Ovary (tissue), 9 donors: ENCODE results near the gene MTSS2. TPM values are rescaled to one million over a fixed set of nuclear protein-coding genes. Genes with fewer than 3 reads are reported as not detected.
A peak's percentile ranks its signal among the peaks of the same experiment; 100 is the strongest.

Experiments
- DNase-seq, 5 donors: peaks; one replicate each; pipeline ENCODE4 v3.0.0-alpha.2; 2019 to 2020
- H3K27ac ChIP-seq, 2 donors: fragments of 200-600 bp; one replicate each; pipeline versions ENCODE4 v1.5.1 to v1.8.0; 2019 to 2022
- H3K27me3 ChIP-seq: fragments of 200-600 bp; one replicate; pipeline ENCODE4 v1.8.0; 2022
- H3K36me3 ChIP-seq: fragments of 200-600 bp; sonication (generic); one replicate; pipeline ENCODE4 v1.5.1; 2019
- H3K4me1 ChIP-seq: one replicate; pipeline ENCODE4 v1.8.1; 2013; ENCODE audit warnings: mild to moderate bottlenecking, moderate library complexity; ENCODE audit not compliant: insufficient read depth
- H3K4me3 ChIP-seq: fragments of 200-600 bp; sonication (generic); one replicate; pipeline ENCODE4 v1.5.1; 2017
- H3K9me3 ChIP-seq, 2 donors: fragments of 200-600 bp in 1 of 2; sonication (generic) in 1 of 2; one replicate each; pipeline versions ENCODE4 v1.5.1 to v1.8.1; 2013 to 2019; ENCODE audit warnings: mild to moderate bottlenecking in 1 of 2, moderate library complexity in 1 of 2
- EP300 ChIP-seq: sonication (generic); formaldehyde crosslinking; IDR thresholded peaks from one replicate; pipeline ENCODE4 v1.6.1; 2017; ENCODE audit warnings: antibody characterized with exemption
- POLR2A ChIP-seq: fragments of 450-650 bp; IDR thresholded peaks from one replicate; pipeline ENCODE4 v1.6.1; 2017; ENCODE audit warnings: antibody characterized with exemption, mild to moderate bottlenecking, moderate library complexity
- WGBS, 3 donors: extraction: QIAGEN DNeasy Blood & Tissue Kit in 1 of 3; methylation state at CpG; one replicate each; pipeline versions ENCODE4 v1.1.5 to v1.1.7; 2013 to 2017; 5-methylcytosine and 5-hydroxymethylcytosine counted together
- intact Hi-C, 4 donors: fragments of 100-400 bp; cut with DNase I; formaldehyde crosslinking; loops; one replicate each; pipeline versions ENCODE4 v1.11.0 to v1.15.1; 2022 to 2023
- polyA plus RNA-seq, 2 donors: library from polyadenylated mRNA; stranded (reverse); fragments of 200-250 nt in 1 of 2; fragments of 350-450 nt in 1 of 2; fragmentation: Illumina TruSeq in 1 of 2; extraction: RNeasy Lipid Tissue Mini Kit (QIAGEN cat#74804) in 1 of 2; gene quantifications; one replicate each; pipeline ENCODE4 v1.2.3, GENCODE V29; 2013 to 2014
- total RNA-seq, 7 donors: library from RNA; depleted of rRNA in 2 of 7; stranded (reverse); fragments of >200 nt in 2 of 7; fragmentation: NEBNext Ultra II Directional in 3 of 7; extraction: Animal tissue kit (Norgen Biotek cat#: 25700) in 3 of 7; gene quantifications; one replicate each; pipeline versions ENCODE4 v1.1.0 to v1.2.4, GENCODE V29; 2016 to 2023
- TF ChIP-seq, protein P1 (sequence below), 3 donors: fragments of 450-650 bp in 2 of 3; fragments of 200-600 bp in 1 of 3; IDR thresholded peaks; one replicate each; pipeline versions ENCODE4 v1.5.1 to v1.8.0; 2016 to 2022; ENCODE audit warnings: antibody characterized with exemption in 3 of 3, mild to moderate bottlenecking in 1 of 3
- donor health status: DM: no; HTN: no; CAD: no; lungs with moderate emphysema.
- donor health status: DM: no; HTN: no; CAD: no.
- donor health status: Bipolar disorder and iron deficiency.
- donor health status: DM: yes; HTN: yes; CAD: no.
- donor health status: DM: no; HTN: no; CAD: no.
- donor health status: DM: yes; HTN: yes; CAD: no.

Gene MTSS2
- total and polyA plus RNA-seq, 9 donors, result 8.4 to 93.5 (median 40.2) TPM

DNA sequence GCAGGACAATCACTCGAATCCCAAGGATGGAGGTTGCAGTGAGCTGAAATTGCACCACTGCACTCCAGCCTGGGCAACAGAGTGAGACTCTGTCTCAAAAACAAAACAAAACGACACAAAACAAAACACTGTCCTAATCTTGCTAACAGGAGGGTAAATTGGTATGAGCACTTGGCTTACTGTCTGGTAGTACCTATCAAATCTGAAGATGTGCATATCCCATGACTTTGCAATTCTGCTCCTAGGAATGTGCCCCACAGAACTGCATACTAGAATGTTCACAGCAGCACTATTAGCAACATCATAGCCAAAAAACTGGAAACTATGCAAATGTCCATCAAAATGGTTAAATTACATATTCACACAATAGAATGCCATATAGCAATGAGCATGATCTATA is 15.7 kb downstream of the MTSS2 start:
- Histone ChIP-seq H3K9me3 (no peaks in the 10 kb centered on the region), H3K4me1 (no peaks in the 10 kb centered on the region), H3K36me3 (no peaks in the 10 kb centered on the region), H3K27ac (no peak overlapping the region), H3K4me3 (no peak overlapping the region), H3K27me3 (no peaks in the 10 kb centered on the region)
- no peak for DNase-seq
- TF ChIP-seq EP300, result no peak
- TF ChIP-seq POLR2A, result no peak
- TF ChIP-seq, protein P1, sequence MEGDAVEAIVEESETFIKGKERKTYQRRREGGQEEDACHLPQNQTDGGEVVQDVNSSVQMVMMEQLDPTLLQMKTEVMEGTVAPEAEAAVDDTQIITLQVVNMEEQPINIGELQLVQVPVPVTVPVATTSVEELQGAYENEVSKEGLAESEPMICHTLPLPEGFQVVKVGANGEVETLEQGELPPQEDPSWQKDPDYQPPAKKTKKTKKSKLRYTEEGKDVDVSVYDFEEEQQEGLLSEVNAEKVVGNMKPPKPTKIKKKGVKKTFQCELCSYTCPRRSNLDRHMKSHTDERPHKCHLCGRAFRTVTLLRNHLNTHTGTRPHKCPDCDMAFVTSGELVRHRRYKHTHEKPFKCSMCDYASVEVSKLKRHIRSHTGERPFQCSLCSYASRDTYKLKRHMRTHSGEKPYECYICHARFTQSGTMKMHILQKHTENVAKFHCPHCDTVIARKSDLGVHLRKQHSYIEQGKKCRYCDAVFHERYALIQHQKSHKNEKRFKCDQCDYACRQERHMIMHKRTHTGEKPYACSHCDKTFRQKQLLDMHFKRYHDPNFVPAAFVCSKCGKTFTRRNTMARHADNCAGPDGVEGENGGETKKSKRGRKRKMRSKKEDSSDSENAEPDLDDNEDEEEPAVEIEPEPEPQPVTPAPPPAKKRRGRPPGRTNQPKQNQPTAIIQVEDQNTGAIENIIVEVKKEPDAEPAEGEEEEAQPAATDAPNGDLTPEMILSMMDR (IDR thresholded peaks at IDR 0.05), result no peak
- intact Hi-C loops, result no loop called here
- WGBS, 3 donors, result 75 to 82% (median 80%) methylated on average over 2 of the region's 2 CpGs

DNA sequence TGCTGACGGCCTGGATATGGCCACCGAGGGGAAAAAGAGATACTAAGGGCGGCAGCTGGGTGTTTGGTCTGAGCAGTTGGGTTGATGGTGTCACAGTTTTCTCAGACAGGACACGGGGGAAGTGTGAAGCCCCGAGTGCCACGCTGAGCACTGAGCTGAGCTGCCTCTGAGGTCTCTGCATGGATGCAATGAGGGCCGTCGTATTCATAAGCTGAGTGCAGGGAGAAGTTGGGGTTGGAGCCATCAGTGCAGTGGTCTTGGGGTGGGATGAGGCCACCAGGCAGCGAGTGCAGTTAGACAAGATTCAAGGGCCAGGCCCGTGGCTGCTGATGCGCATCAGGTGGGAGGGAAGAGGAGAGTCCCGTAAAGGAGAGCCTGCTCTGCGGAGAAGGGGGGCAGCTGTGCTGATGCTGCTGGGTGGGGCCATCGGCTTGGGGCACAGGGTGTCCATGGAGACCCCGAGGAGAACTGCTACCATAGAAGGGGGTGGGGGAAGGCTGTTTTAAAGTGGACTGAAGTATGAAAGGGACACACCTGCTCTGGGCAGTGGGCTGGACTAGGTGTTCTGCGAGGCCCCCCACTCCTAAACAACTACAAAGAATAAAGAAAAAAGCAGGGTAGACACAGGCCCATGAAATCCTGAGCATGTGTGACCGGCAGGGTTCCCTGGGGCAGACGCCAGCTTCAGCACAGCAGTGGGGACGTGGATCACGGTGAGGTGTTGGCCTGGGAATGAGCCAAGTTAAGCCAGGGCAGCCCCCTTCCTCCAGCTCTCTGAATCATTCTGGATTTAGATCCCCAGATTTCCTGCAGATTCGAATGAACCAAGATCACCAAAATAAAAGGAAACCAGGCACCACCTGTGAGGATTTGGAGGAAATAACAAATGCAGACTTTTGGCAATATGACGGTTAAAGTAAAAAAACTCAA is 19.8 kb downstream of the MTSS2 start:
- Histone ChIP-seq H3K36me3 (no peaks in the 10 kb centered on the region), H3K27me3 (no peaks in the 10 kb centered on the region), H3K9me3 (no peaks in the 10 kb centered on the region), H3K27ac (no peak overlapping the region), H3K4me1 (peaks cover 4% of the 10 kb centered on the region), H3K4me3 (no peak overlapping the region)
- DNase-seq, result peak in 2 of 5 donors; percentile 20 to 24
- WGBS, 3 donors, result 83 to 86% (median 84%) methylated on average over 22 of the region's 22 CpGs
- TF ChIP-seq, protein P1 (IDR thresholded peaks at IDR 0.05), result no peak
- no peak for TF ChIP-seq EP300
- no peak for TF ChIP-seq POLR2A
- intact Hi-C loops, result no loop called here

DNA sequence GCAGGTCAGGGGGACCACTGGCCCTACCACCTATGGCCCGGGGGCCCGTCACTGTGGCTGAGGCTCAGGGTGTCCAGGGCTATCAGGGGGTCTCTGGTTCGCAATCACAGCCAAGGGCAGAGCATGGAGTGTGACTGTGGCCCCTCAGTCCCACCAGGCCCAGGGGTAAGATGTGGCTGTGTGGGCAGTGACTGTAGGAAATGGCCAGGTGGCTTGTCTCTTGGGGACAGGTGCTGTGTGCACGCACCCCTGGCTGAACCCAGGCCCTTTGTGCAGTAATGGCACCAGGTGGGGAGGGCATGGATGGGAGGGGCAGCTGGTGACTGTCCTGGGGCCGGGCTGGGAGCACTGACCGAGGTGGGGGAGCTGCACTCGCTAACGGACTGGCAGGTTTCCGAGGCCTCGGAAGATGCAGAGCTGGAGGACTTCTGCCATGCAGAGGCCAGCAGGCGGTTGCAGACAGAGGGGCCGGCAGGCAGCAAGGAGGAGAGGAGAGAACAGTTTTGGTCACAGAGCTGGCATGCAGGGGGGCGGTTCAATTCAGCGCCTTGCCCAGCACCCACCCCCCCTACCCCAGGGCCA is 20.6 kb downstream of the MTSS2 start:
- Histone ChIP-seq H3K9me3 (no peaks in the 10 kb centered on the region), H3K27me3 (no peaks in the 10 kb centered on the region), H3K4me3 (no peak overlapping the region), H3K27ac (no peak overlapping the region), H3K4me1 (peaks cover 6% of the 10 kb centered on the region), H3K36me3 (no peaks in the 10 kb centered on the region)
- peak in 1 of 5 donors; percentile 38 for DNase-seq
- WGBS, 3 donors, result 78 to 94% (median 78%) methylated on average over 14 of the region's 14 CpGs
- TF ChIP-seq POLR2A, result no peak
- no peak for TF ChIP-seq EP300
- TF ChIP-seq, protein P1 (IDR thresholded peaks at IDR 0.05), result no peak
- intact Hi-C loops, result no loop called here

DNA sequence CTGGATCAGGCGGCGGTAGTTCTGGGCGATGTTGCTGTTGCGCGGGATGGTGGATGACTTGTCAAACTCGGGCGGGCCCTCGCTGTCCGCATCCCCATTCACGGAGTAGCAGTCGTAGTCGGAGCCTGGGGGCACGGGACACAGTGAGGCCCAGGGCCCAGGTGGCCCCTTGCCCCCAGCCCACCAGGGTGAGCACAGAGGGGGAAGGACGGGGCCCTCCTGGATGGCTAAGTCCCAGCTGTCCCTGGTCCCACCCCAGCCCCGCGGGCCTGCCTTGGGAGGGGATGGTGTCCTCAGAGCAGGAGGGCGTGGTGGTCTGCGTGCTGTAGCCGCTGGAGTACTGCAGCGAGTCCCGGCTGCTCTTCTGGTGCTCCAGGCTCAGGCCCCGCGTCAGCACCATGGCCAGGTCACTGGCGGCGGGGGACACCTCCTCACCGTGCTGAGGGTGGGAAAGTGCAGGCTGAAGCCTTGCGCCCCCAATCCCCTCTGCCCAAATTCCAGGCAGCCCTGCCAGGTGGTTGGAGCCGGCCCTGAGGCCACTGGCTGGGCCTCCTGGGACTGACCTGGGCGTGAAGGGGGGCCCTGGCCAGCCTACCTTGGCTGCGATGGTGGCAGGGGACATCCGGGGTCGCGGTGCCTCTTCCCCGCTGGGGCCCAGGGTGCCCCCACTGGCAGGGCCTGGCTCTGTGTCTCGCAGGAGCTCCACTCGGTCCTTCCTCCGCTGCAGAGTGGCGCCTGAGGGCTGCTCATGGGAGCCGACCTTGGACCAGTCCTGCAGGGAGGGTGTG is 21.3 kb downstream of the MTSS2 start:
- WGBS, 3 donors, result 85 to 89% (median 87%) methylated on average over 26 to 39 of the region's 39 CpGs
- TF ChIP-seq, protein P1 (IDR thresholded peaks at IDR 0.05), result no peak
- TF ChIP-seq POLR2A (no peak), EP300 (no peak)

More for the DNA sequence above, 21.3 kb downstream of the MTSS2 start:
- Histone ChIP-seq H3K4me1 (peaks cover 6% of the 10 kb centered on the region), H3K4me3 (no peak overlapping the region), H3K36me3 (no peaks in the 10 kb centered on the region), H3K27me3 (no peaks in the 10 kb centered on the region), H3K27ac (no peak overlapping the region), H3K9me3 (no peaks in the 10 kb centered on the region)
- intact Hi-C loops, result no loop called here
- DNase-seq, result peak in 2 of 5 donors; percentile 34 to 40
